ENCODE measurements around the gene SIX3. TPM values are rescaled to one million over a fixed set of nuclear protein-coding genes. Genes with fewer than 3 reads are reported as not detected.
A peak's percentile ranks its signal among the peaks of the same experiment; 100 is the strongest.

The SIX3 gene
- total and polyA plus RNA-seq, 2 donors (not counting 3 experiments of a cell fraction or from before 2014, with no cell fraction given) = not detected

GRCh38 chr2:44942304-44943030, 965 bp downstream of the SIX3 start:
- H3K27ac ChIP-seq (ENCODE audit: insufficient read depth, low read depth, low read length) = no peak overlapping the region
- peak overlapping the region; percentile 25 for H3K4me2 ChIP-seq (ENCODE audit: insufficient read depth, low read length)
- no peak overlapping the region for H3K9ac ChIP-seq (replicated peaks; ENCODE audit: extremely low read depth, insufficient read depth, low read length)
- POLR2A ChIA-PET = no interaction called here
- FAIRE-seq = no peak
- dilution Hi-C loops (cut with MboI; ENCODE audit: extremely low pct_ligation_motif_present, low sequenced_read_pairs) = no loop called here
- H3K4me1 ChIP-seq (ENCODE audit: control insufficient read depth, extremely low read depth, insufficient read depth, low read length) = no peaks in the 10 kb centered on the region
- TF ChIP-seq EZH2 (IDR thresholded peaks at IDR 0.05; ENCODE audit: borderline replicate concordance, low read depth, low read length, severe bottlenecking) (peak; percentile 88), POLR2A (IDR thresholded peaks at IDR 0.05; ENCODE audit: low read depth, low read length) (no peak), CTCF (IDR thresholded peaks at IDR 0.05; ENCODE audit: extremely low read depth in 1 of 2, insufficient read depth in 1 of 2, low read depth in 1 of 2, low read length in 2 of 2) (no peak), FOS (IDR thresholded peaks at IDR 0.05; ENCODE audit: borderline replicate concordance, insufficient read depth, low read length) (no peak), MAX (IDR thresholded peaks at IDR 0.05; ENCODE audit: insufficient read depth, insufficient read length) (no peak), JUN (IDR thresholded peaks at IDR 0.05; ENCODE audit: borderline replicate concordance, insufficient read depth, insufficient read length, low read depth) (no peak), GATA2 (IDR thresholded peaks at IDR 0.05; ENCODE audit: insufficient read depth, insufficient read length, low read depth, low read length) (no peak), MYC (IDR thresholded peaks at IDR 0.05; ENCODE audit: low read depth, low read length) (no peak)
- no peaks in the 10 kb centered on the region for H3K79me2 ChIP-seq (ENCODE audit: control insufficient read depth, insufficient read depth, low read length)
- no peak overlapping the region for H3K4me3 ChIP-seq (replicated peaks in 1 of 3; ENCODE audit: insufficient read depth in 1 of 3, low read depth in 1 of 3, low read length in 3 of 3)
- DNase-seq (ENCODE audit: low read depth, low spot score) = peak; percentile 22
- H3K9me1 ChIP-seq (replicated peaks; ENCODE audit: control insufficient read depth, extremely low read depth, insufficient read depth, low read length) = no peaks in the 10 kb centered on the region
- no peaks in the 10 kb centered on the region for H4K20me1 ChIP-seq (replicated peaks; ENCODE audit: control insufficient read depth, extremely low read depth, insufficient read depth, low read length)
- no peaks in the 10 kb centered on the region for H3K9me3 ChIP-seq (replicated peaks; ENCODE audit: control insufficient read depth, insufficient read depth, low read length)
- no TSS peak for BruUV-seq (replicated peaks)
- CTCF ChIA-PET = interaction anchor here (0.7 to 1.7 kb wide), 2 partner anchors 9 to 463 kb away, joined by 3 to 5 read pairs; no protein-coding TSS in a partner anchor
- intact Hi-C loops (cut with micrococcal nuclease) = loop anchor here (5.0 kb wide), 1 partner anchor 140 kb away; no protein-coding TSS in a partner anchor
- H3K36me3 ChIP-seq (ENCODE audit: control insufficient read depth in 2 of 2, extremely low read depth in 1 of 2, insufficient read depth in 2 of 2, low read length in 2 of 2) = no peaks in the 10 kb centered on the region
- no peak overlapping the region for H2AFZ ChIP-seq (ENCODE audit: low read depth, low read length)
- peaks cover 81 to 97% of the 10 kb centered on the region in 2 experiments for H3K27me3 ChIP-seq (ENCODE audit: control insufficient read depth in 2 of 2, insufficient read depth in 2 of 2, low read length in 2 of 2)
